Mesenchymal stem cell (in vitro differentiated cells and primary cell): ENCODE data around the gene C5orf22.

ENCODE experiments used
- DNase-seq: peaks from one replicate; pipeline ENCODE4 v3.0.0-alpha.2; 2013
- H2AFZ ChIP-seq: one replicate; pipeline ENCODE4 v1.6.1; 2013; ENCODE audit warnings: low read depth, mild to moderate bottlenecking, control low read depth, inconsistent platforms, low read length, moderate library complexity
- H2AK5ac ChIP-seq: 2 replicates; pipeline ENCODE4 v1.6.1; 2013; ENCODE audit warnings: low read length, moderate library complexity, mild to moderate bottlenecking, inconsistent platforms; ENCODE audit not compliant: severe bottlenecking
- H2BK120ac ChIP-seq: one replicate; pipeline ENCODE4 v1.6.1; 2013; ENCODE audit warnings: low read depth, mild to moderate bottlenecking, inconsistent platforms, low read length, moderate library complexity
- H2BK12ac ChIP-seq, 2 experiments: one replicate each; pipeline ENCODE4 v1.6.1; 2013; ENCODE audit warnings: inconsistent platforms in 2 of 2, low read length in 2 of 2, mild to moderate bottlenecking in 2 of 2, moderate library complexity in 2 of 2, control low read depth in 1 of 2
- H2BK15ac ChIP-seq: one replicate; pipeline ENCODE4 v1.6.1; 2013; ENCODE audit warnings: mild to moderate bottlenecking, low read depth, inconsistent platforms; ENCODE audit not compliant: poor library complexity, severe bottlenecking
- H2BK5ac ChIP-seq: 2 replicates; pipeline ENCODE4 v1.6.1; 2013; ENCODE audit warnings: low read depth, mild to moderate bottlenecking, low read length, control low read depth, inconsistent platforms; ENCODE audit not compliant: poor library complexity, severe bottlenecking
- H3K14ac ChIP-seq, 2 experiments: one replicate each; pipeline ENCODE4 v1.6.1; 2013; ENCODE audit warnings: inconsistent platforms in 2 of 2, low read length in 2 of 2, control low read depth in 1 of 2, mild to moderate bottlenecking in 1 of 2, moderate library complexity in 1 of 2
- H3K18ac ChIP-seq, 2 experiments: one replicate each; pipeline ENCODE4 v1.6.1; 2013; ENCODE audit warnings: inconsistent platforms in 2 of 2, low read length in 2 of 2, control low read depth in 1 of 2, low read depth in 1 of 2, mild to moderate bottlenecking in 1 of 2
- H3K23ac ChIP-seq, 2 experiments: one replicate each; pipeline ENCODE4 v1.6.1; 2013; ENCODE audit warnings: inconsistent platforms in 2 of 2, low read length in 2 of 2, mild to moderate bottlenecking in 2 of 2, moderate library complexity in 2 of 2, control low read depth in 1 of 2
- H3K27ac ChIP-seq: 2 replicates; pipeline ENCODE4 v1.5.1; 2013; ENCODE audit warnings: mild to moderate bottlenecking, moderate library complexity, low read length, control low read depth, inconsistent platforms; ENCODE audit not compliant: poor library complexity, severe bottlenecking
- H3K27me3 ChIP-seq, 2 experiments: 2 replicates each; pipeline versions ENCODE4 v1.6.1 to v1.7.0; 2013; ENCODE audit warnings: low read length in 2 of 2, mild to moderate bottlenecking in 2 of 2, moderate library complexity in 2 of 2, control low read depth in 1 of 2, inconsistent platforms in 1 of 2; ENCODE audit not compliant: control insufficient read depth in 1 of 2, insufficient read depth in 1 of 2
- H3K36me3 ChIP-seq, 2 experiments: 2 replicates each; pipeline versions ENCODE4 v1.6.1 to v1.7.0; 2013; ENCODE audit warnings: low read length in 2 of 2, control low read depth in 1 of 2, inconsistent platforms in 1 of 2, low read depth in 1 of 2, mild to moderate bottlenecking in 1 of 2; ENCODE audit not compliant: insufficient read depth in 2 of 2, control insufficient read depth in 1 of 2
- H3K4ac ChIP-seq, 2 experiments: one replicate each; pipeline ENCODE4 v1.6.1; 2013; ENCODE audit warnings: inconsistent platforms in 2 of 2, low read length in 2 of 2, mild to moderate bottlenecking in 2 of 2, moderate library complexity in 2 of 2, control low read depth in 1 of 2, low read depth in 1 of 2
- H3K4me1 ChIP-seq: 2 replicates; pipeline ENCODE4 v1.6.1; 2013; ENCODE audit warnings: low read depth, low read length, control low read depth; ENCODE audit not compliant: control insufficient read depth, insufficient read depth
- H3K4me2 ChIP-seq: 2 replicates; pipeline ENCODE4 v1.6.1; 2013; ENCODE audit warnings: low read length, mild to moderate bottlenecking, inconsistent platforms; ENCODE audit not compliant: poor library complexity, severe bottlenecking
- H3K4me3 ChIP-seq, 2 experiments: 2 replicates each; pipeline versions ENCODE4 v1.5.1 to v1.7.0; 2013; ENCODE audit warnings: low read length in 2 of 2, mild to moderate bottlenecking in 2 of 2, control low read depth in 1 of 2, low read depth in 1 of 2; ENCODE audit not compliant: insufficient read depth in 1 of 2
- H3K79me1 ChIP-seq: replicated peaks from 2 replicates; pipeline ENCODE4 v1.6.1; 2013; ENCODE audit warnings: mild to moderate bottlenecking, control low read depth, low read length, inconsistent platforms; ENCODE audit not compliant: poor library complexity, severe bottlenecking
- H3K9ac ChIP-seq: 2 replicates; pipeline ENCODE4 v1.7.0; 2013; ENCODE audit warnings: mild to moderate bottlenecking, low read length, moderate library complexity
- H3K9me3 ChIP-seq: 2 replicates; pipeline ENCODE4 v1.7.0; 2013; ENCODE audit warnings: mild to moderate bottlenecking, low read length; ENCODE audit not compliant: control insufficient read depth
- H4K8ac ChIP-seq: one replicate; pipeline ENCODE4 v1.6.1; 2013; ENCODE audit warnings: inconsistent platforms, mild to moderate bottlenecking, low read length, moderate library complexity
- H4K91ac ChIP-seq: one replicate; pipeline ENCODE4 v1.6.1; 2013; ENCODE audit warnings: mild to moderate bottlenecking, low read length, inconsistent platforms
- WGBS: methylation state at CpG from one replicate; pipeline ENCODE4 v1.1.7; 2013; ENCODE audit warnings: mixed read lengths; 5-methylcytosine and 5-hydroxymethylcytosine counted together

C5orf22 gene

DNA sequence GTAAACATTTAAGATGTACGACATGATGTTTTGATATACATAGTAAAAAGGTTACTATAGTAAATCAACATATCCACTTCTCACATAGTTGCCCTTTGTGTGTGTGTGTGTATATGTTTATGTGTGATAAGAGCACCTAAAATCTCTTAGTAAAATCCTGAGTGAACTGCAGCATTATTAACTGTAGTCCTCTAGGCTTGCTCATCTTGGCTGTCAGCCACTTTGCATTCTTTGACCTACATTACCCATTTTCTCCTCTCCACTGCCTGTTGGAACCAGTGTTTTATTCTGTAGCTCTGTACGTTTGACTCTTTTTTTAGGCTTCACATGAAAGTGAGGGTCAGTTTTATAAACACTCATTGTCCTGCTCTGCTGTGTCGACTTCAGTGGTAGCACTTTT is 24.4 kb downstream of the C5orf22 start:
- 83% methylated on average over 2 of the region's 3 CpGs for WGBS
- Histone ChIP-seq H3K27ac (no peak overlapping the region), H3K27me3 (no peaks in the 10 kb centered on the region), H2AK5ac (no peak overlapping the region), H3K14ac (no peak overlapping the region), H4K91ac (no peak overlapping the region), H3K4ac (no peak overlapping the region), H3K4me2 (no peak overlapping the region), H2BK120ac (no peak overlapping the region), H3K23ac (no peak overlapping the region), H3K4me3 (no peak overlapping the region), H2BK5ac (no peak overlapping the region), H4K8ac (no peak overlapping the region), H3K9ac (no peak overlapping the region), H3K9me3 (no peaks in the 10 kb centered on the region), H2AFZ (no peak overlapping the region), H3K36me3 (peaks cover 7 to 44% of the 10 kb centered on the region in 2 experiments), H2BK15ac (no peak overlapping the region), H3K4me1 (no peaks in the 10 kb centered on the region), H3K79me1 (peaks cover 1% of the 10 kb centered on the region), H3K18ac (no peak overlapping the region), H2BK12ac (no peak overlapping the region)
- no peak for DNase-seq

GRCh38 chr5:31559942-31560341 is 27.8 kb downstream of the C5orf22 start:
- Histone ChIP-seq H2BK15ac (no peak overlapping the region), H3K18ac (no peak overlapping the region), H3K4ac (no peak overlapping the region), H2AK5ac (no peak overlapping the region), H2AFZ (no peak overlapping the region), H2BK12ac (no peak overlapping the region), H3K4me3 (no peak overlapping the region), H4K91ac (no peak overlapping the region), H4K8ac (no peak overlapping the region), H3K36me3 (peaks cover 7 to 13% of the 10 kb centered on the region in 2 experiments), H3K9ac (no peak overlapping the region), H3K23ac (no peak overlapping the region), H3K14ac (no peak overlapping the region), H3K4me2 (no peak overlapping the region), H3K4me1 (no peaks in the 10 kb centered on the region), H3K27ac (no peak overlapping the region), H3K9me3 (no peaks in the 10 kb centered on the region), H2BK5ac (no peak overlapping the region), H3K79me1 (no peaks in the 10 kb centered on the region), H3K27me3 (no peaks in the 10 kb centered on the region), H2BK120ac (no peak overlapping the region)
- DNase-seq = no peak
- WGBS = 100% methylated on average over 1 of the region's 3 CpGs

DNA sequence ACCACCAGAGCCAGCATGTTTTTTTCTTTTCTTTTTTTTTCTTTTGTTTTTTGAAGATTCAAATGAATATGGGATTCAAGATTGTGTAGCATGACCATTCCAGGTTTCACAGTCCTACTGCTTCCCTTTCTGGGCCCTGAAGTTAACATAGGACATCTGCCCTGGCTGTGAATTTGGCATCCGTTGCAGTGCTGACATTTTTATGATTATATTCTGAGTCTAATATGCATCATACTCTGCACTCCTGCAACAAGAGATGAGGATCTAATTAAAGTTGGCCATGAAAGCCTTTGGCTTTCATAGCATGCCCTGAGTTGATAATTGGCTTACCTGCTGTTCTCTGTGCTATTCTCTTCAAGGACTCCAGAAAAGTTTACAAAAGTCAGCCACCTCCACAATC is 29.8 kb downstream of the C5orf22 start:
- Histone ChIP-seq H3K4me2 (no peak overlapping the region), H3K9me3 (no peaks in the 10 kb centered on the region), H2BK15ac (no peak overlapping the region), H3K4me1 (no peaks in the 10 kb centered on the region), H3K4me3 (no peak overlapping the region), H2AK5ac (no peak overlapping the region), H2BK12ac (no peak overlapping the region), H3K36me3 (peaks cover 2 to 3% of the 10 kb centered on the region in 2 experiments), H3K27me3 (no peaks in the 10 kb centered on the region), H3K27ac (no peak overlapping the region), H3K14ac (no peak overlapping the region), H3K9ac (no peak overlapping the region), H2BK5ac (no peak overlapping the region), H2BK120ac (no peak overlapping the region), H3K18ac (no peak overlapping the region), H3K79me1 (no peaks in the 10 kb centered on the region), H3K23ac (no peak overlapping the region), H4K91ac (no peak overlapping the region), H2AFZ (no peak overlapping the region), H4K8ac (no peak overlapping the region), H3K4ac (no peak overlapping the region)
- no peak for DNase-seq
- WGBS = no CpG with 5 or more reads among the region's 1 CpG

DNA sequence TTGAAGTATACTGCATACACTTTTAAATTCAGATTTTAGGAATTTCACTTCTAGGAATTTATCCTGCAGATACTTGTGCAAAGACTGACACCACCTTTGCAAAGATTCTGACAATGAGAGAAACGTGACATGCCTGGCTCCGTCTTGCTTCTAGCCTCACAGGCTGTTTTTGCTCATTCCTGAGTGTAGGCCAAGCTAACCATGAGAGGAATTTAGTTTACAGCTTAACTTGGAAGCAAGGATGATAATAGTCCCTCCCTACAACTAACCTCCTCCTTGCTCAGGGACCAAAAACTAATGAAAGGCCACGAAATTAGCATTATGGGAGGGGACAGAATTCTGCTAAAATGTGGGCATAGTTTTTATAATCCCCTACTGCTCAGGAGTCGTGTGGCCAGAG is 31.1 kb downstream of the C5orf22 start:
- Histone ChIP-seq H3K18ac (no peak overlapping the region), H2BK120ac (no peak overlapping the region), H4K91ac (no peak overlapping the region), H3K4ac (no peak overlapping the region), H3K9me3 (no peaks in the 10 kb centered on the region), H3K4me2 (no peak overlapping the region), H2BK15ac (no peak overlapping the region), H3K36me3 (no peaks in the 10 kb centered on the region), H2BK5ac (no peak overlapping the region), H2BK12ac (no peak overlapping the region), H4K8ac (no peak overlapping the region), H3K4me1 (no peaks in the 10 kb centered on the region), H3K27ac (no peak overlapping the region), H3K79me1 (no peaks in the 10 kb centered on the region), H3K27me3 (no peaks in the 10 kb centered on the region), H3K23ac (no peak overlapping the region), H3K14ac (no peak overlapping the region), H3K4me3 (no peak overlapping the region), H2AK5ac (no peak overlapping the region), H3K9ac (no peak overlapping the region), H2AFZ (no peak overlapping the region)
- DNase-seq = no peak
- WGBS = 87% methylated on average over 3 of the region's 4 CpGs
